Lung (tissue), 12 donors: Measurements from ENCODE around the gene PPP1R13B. TPM values are rescaled to one million over a fixed set of nuclear protein-coding genes. Genes with fewer than 3 reads are reported as not detected.

ENCODE experiments used
- ATAC-seq: fragments of 200-7000 bp; cut with Tn5 transposase; one replicate; pipeline ENCODE4 v1.9.1; 2020; ENCODE audit warnings: moderate number of reproducible peaks; ENCODE audit not compliant: insufficient read depth, low FRiP score
- DNase-seq, 3 donors: peaks; one replicate each; pipeline ENCODE4 v3.0.0-alpha.2; 2013 to 2017
- H3K27ac ChIP-seq, 2 donors: one replicate each; pipeline ENCODE4 v1.5.1; 2013; ENCODE audit warnings: mild to moderate bottlenecking in 2 of 2, moderate library complexity in 2 of 2, control low read depth in 1 of 2, inconsistent platforms in 1 of 2, low read depth in 1 of 2, low read length in 1 of 2
- H3K27me3 ChIP-seq, 3 donors: one replicate each; pipeline ENCODE4 v1.5.1; 2013; ENCODE audit warnings: low read length in 2 of 3; ENCODE audit not compliant: control insufficient read depth in 3 of 3, insufficient read depth in 3 of 3
- H3K36me3 ChIP-seq, 4 donors: one replicate each; pipeline ENCODE4 v1.5.1; 2013; ENCODE audit warnings: low read length in 4 of 4, mild to moderate bottlenecking in 1 of 4, moderate library complexity in 1 of 4; ENCODE audit not compliant: control insufficient read depth in 4 of 4, insufficient read depth in 4 of 4
- H3K4me1 ChIP-seq, 5 donors: one replicate each; pipeline ENCODE4 v1.5.1; 2013; ENCODE audit warnings: low read length in 5 of 5, mild to moderate bottlenecking in 2 of 5, moderate library complexity in 1 of 5; ENCODE audit not compliant: control insufficient read depth in 5 of 5, insufficient read depth in 5 of 5
- H3K4me3 ChIP-seq: one replicate; pipeline ENCODE4 v1.5.1; 2013; ENCODE audit warnings: mild to moderate bottlenecking, control low read depth, moderate library complexity
- H3K9ac ChIP-seq, 2 donors: one replicate each; pipeline ENCODE4 v1.5.1; 2013; ENCODE audit warnings: low read length in 2 of 2, control low read depth in 1 of 2; ENCODE audit not compliant: insufficient read depth in 1 of 2
- H3K9me3 ChIP-seq, 4 donors: one replicate each; pipeline ENCODE4 v1.5.1; 2013; ENCODE audit warnings: low read length in 3 of 4, mild to moderate bottlenecking in 1 of 4, moderate library complexity in 1 of 4; ENCODE audit not compliant: control insufficient read depth in 4 of 4, insufficient read depth in 3 of 4
- CTCF ChIP-seq: IDR thresholded peaks from 2 replicates; pipeline ENCODE4 v1.5.1; 2012; ENCODE audit warnings: mild to moderate bottlenecking; ENCODE audit errors: control extremely low read depth, extremely low read depth
- WGBS, 2 donors: extraction: QIAGEN DNeasy Blood & Tissue Kit; methylation state at CpG; one replicate each; pipeline ENCODE4 v1.1.7; 2013; 5-methylcytosine and 5-hydroxymethylcytosine counted together
- polyA plus RNA-seq, 2 donors: library from polyadenylated mRNA; stranded (reverse); fragments of 200-250 nt; gene quantifications; one replicate each; pipeline ENCODE4 v1.2.1, GENCODE V29; 2013
- total RNA-seq, 2 donors: library from RNA; depleted of rRNA in 1 of 2; stranded (reverse); fragments of >200 nt in 1 of 2; gene quantifications; one replicate each; pipeline ENCODE4 v1.2.1, GENCODE V29; 2014 to 2021
- donor health status: control.
- donor health status: control.
- donor health status: Bipolar disorder and iron deficiency.
- donor health status: healthy.
- donor health status: DM: yes; HTN: yes; CAD: no.

The PPP1R13B gene
- total and polyA plus RNA-seq, 4 donors: 12.0 to 66.6 (median 38.4) TPM

GRCh38 chr14:103699901-103700752 lies 147.2 kb downstream of the PPP1R13B start:
- WGBS, 2 donors: 86 to 93% methylated on average over 24 to 25 of the region's 25 CpGs
- no peaks in the 10 kb centered on the region for H3K27me3 ChIP-seq
- no peak overlapping the region for H3K4me3 ChIP-seq
- no peak for ATAC-seq
- peaks cover 0 to 24% (median 19%) of the 10 kb centered on the region in 5 donors for H3K4me1 ChIP-seq
- no peak overlapping the region for H3K9ac ChIP-seq
- peaks cover 2 to 66% (median 25%) of the 10 kb centered on the region in 4 donors for H3K36me3 ChIP-seq
- no peak overlapping the region for H3K27ac ChIP-seq
- no peak for TF ChIP-seq CTCF
- no peak for DNase-seq
- H3K9me3 ChIP-seq: no peaks in the 10 kb centered on the region

- peaks cover 0 to 24% (median 17%) of the 10 kb centered on the region in 5 donors for H3K4me1 ChIP-seq
- H3K27me3 ChIP-seq: no peaks in the 10 kb centered on the region
- peaks cover 8 to 70% (median 28%) of the 10 kb centered on the region in 4 donors for H3K36me3 ChIP-seq
- no peak for TF ChIP-seq CTCF
- no peak for ATAC-seq
- no peak overlapping the region for H3K27ac ChIP-seq
- no peak overlapping the region for H3K9ac ChIP-seq
- WGBS, 2 donors: 91 to 96% methylated on average over 17 of the region's 17 CpGs
- no peak for DNase-seq
- no peak overlapping the region for H3K4me3 ChIP-seq
- H3K9me3 ChIP-seq: no peaks in the 10 kb centered on the region
Observed at GRCh38 chr14:103699261-103699661, 148.1 kb downstream of the PPP1R13B start.

- DNase-seq (no peak), ATAC-seq (no peak)
- TF ChIP-seq CTCF: no peak
- peaks cover 0 to 24% (median 17%) of the 10 kb centered on the region in 5 donors for H3K4me1 ChIP-seq
- no peaks in the 10 kb centered on the region for H3K9me3 ChIP-seq
- H3K4me3 ChIP-seq: no peak overlapping the region
- no peaks in the 10 kb centered on the region for H3K27me3 ChIP-seq
- peak overlapping the region in 1 of 2 donors; percentile 36 for H3K27ac ChIP-seq
- 78 to 81% methylated on average over 31 to 33 of the region's 33 CpGs for WGBS, 2 donors
- no peak overlapping the region for H3K9ac ChIP-seq
- peaks cover 11 to 70% (median 31%) of the 10 kb centered on the region in 4 donors for H3K36me3 ChIP-seq
Observed at GRCh38 chr14:103698380-103699260, 148.8 kb downstream of the PPP1R13B start.
